Right renal pelvis (tissue), 4 donors: ENCODE results near the gene MPHOSPH9. TPM values are rescaled to one million over a fixed set of nuclear protein-coding genes. Genes with fewer than 3 reads are reported as not detected.

Source experiments
- DNase-seq, 4 donors: peaks; one replicate each; pipeline ENCODE4 v3.0.0-alpha.2; 2013; ENCODE audit warnings: low read depth in 4 of 4, low spot score in 3 of 4, missing footprints in 1 of 4
- polyA plus RNA-seq, 4 donors: library from polyadenylated mRNA; unstranded; fragments of 120-200 nt; gene quantifications; one replicate each; pipeline ENCODE4 v1.2.1, GENCODE V29; 2013; ENCODE audit not compliant: insufficient read length in 4 of 4

MPHOSPH9 gene
- polyA plus RNA-seq, 4 donors, result 24.7 to 33.4 (median 31.1) TPM

GRCh38 chr12:123152833-123153232 is 80.1 kb downstream of the MPHOSPH9 start:
- DNase-seq, result no peak

GRCh38 chr12:123151457-123152454 is 81.2 kb downstream of the MPHOSPH9 start:
- DNase-seq, result no peak

GRCh38 chr12:123150744-123151456 is 82.0 kb downstream of the MPHOSPH9 start, which contains the start of gene PITPNM2:
TSS of gene PITPNM2 (minus strand) at chr12:123151090. CDS start at chr12:123034590, 116,500 bp downstream.
- no peak for DNase-seq

- DNase-seq, result no peak
These were observed 82.6 kb downstream of the MPHOSPH9 start for GRCh38 chr12:123150275-123150743.

GRCh38 chr12:123149501-123150274 is 83.3 kb downstream of the MPHOSPH9 start:
- DNase-seq, result no peak

GRCh38 chr12:123149088-123149487 is 83.9 kb downstream of the MPHOSPH9 start:
- no peak for DNase-seq

- DNase-seq, result no peak
These were observed 84.3 kb downstream of the MPHOSPH9 start for GRCh38 chr12:123148655-123149054.

- DNase-seq, result no peak
These were observed 84.7 kb downstream of the MPHOSPH9 start for GRCh38 chr12:123148223-123148622.

GRCh38 chr12:123145211-123145610 is 87.7 kb downstream of the MPHOSPH9 start:
- no peak for DNase-seq

GRCh38 chr12:123143736-123144461 is 89.0 kb downstream of the MPHOSPH9 start:
- DNase-seq, result no peak

- no peak for DNase-seq
These were observed 89.8 kb downstream of the MPHOSPH9 start for GRCh38 chr12:123142921-123143735.

- DNase-seq, result no peak
These were observed 90.5 kb downstream of the MPHOSPH9 start for GRCh38 chr12:123142518-123142840.

GRCh38 chr12:123141615-123142517 is 91.1 kb downstream of the MPHOSPH9 start:
- DNase-seq, result no peak

GRCh38 chr12:123140676-123141614 is 92.0 kb downstream of the MPHOSPH9 start:
- no peak for DNase-seq

- DNase-seq, result no peak
These were observed 92.8 kb downstream of the MPHOSPH9 start for GRCh38 chr12:123139926-123140675.

- DNase-seq, result no peak
These were observed 97.3 kb downstream of the MPHOSPH9 start for GRCh38 chr12:123135688-123136087.
